Pancreas (tissue), 10 donors: ENCODE results near the gene GPC5. TPM values are rescaled to one million over a fixed set of nuclear protein-coding genes. Genes with fewer than 3 reads are reported as not detected.

Experiments
- ATAC-seq, 4 donors: fragments of 200-7000 bp; cut with Tn5 transposase; one replicate each; pipeline versions ENCODE4 v1.8.0 to v1.9.1; 2020; ENCODE audit warnings: mild to moderate bottlenecking in 4 of 4, moderate library complexity in 4 of 4
- DNase-seq, 6 donors: peaks; one replicate each; pipeline ENCODE4 v3.0.0-alpha.2; 2020
- FAIRE-seq: peaks from 2 replicates; lab custom pipeline; 2012; peaks lifted over from hg19 to GRCh38; lab: Jason Lieb, UNC
- H3K27ac ChIP-seq, 4 donors: fragments of 200-600 bp; sonication (generic); 1 replicate in 3 of 4; 2 replicates in 1 of 4; pipeline versions ENCODE4 v1.5.0 to v1.8.0; 2020
- H3K27me3 ChIP-seq, 4 donors: fragments of 200-600 bp; one replicate each; pipeline ENCODE4 v1.8.0; 2021
- H3K36me3 ChIP-seq, 3 donors: fragments of 200-600 bp; sonication (generic) in 1 of 3; one replicate each; pipeline versions ENCODE4 v1.5.0 to v1.8.0; 2020 to 2021
- H3K4me1 ChIP-seq, 3 donors: fragments of 200-600 bp; one replicate each; pipeline ENCODE4 v1.8.0; 2021
- H3K4me3 ChIP-seq, 4 donors: fragments of 200-600 bp; sonication (generic) in 2 of 4; one replicate each; pipeline versions ENCODE4 v1.5.0 to v1.8.0; 2020 to 2021
- H3K9me3 ChIP-seq, 4 donors: fragments of 200-600 bp; one replicate each; pipeline ENCODE4 v1.8.0; 2021
- WGBS, 2 donors: extraction: QIAGEN DNeasy Blood & Tissue Kit; methylation state at CpG; one replicate each; pipeline ENCODE4 v1.1.7; 2013; 5-methylcytosine and 5-hydroxymethylcytosine counted together
- intact Hi-C, 3 donors: fragments of 100-400 bp; cut with DNase I; formaldehyde crosslinking; loops; one replicate each; pipeline versions ENCODE4 v1.11.1 to v1.14.2; 2022
- polyA plus RNA-seq, 2 donors: library from polyadenylated mRNA; stranded (reverse); fragments of 200-250 nt; gene quantifications; one replicate each; pipeline ENCODE4 v1.2.3, GENCODE V29; 2013
- total RNA-seq, 6 donors: library from RNA; stranded (reverse); fragmentation: NEBNext Ultra II Directional in 4 of 6; extraction: Animal tissue kit (Norgen Biotek cat#: 25700) in 4 of 6; gene quantifications; one replicate each; pipeline versions ENCODE4 v1.2.1 to v1.2.4, GENCODE V29; 2021 to 2023
- TF ChIP-seq, protein P1 (sequence below), 4 donors: fragments of 200-600 bp; sonication (generic) in 3 of 4; IDR thresholded peaks; one replicate each; pipeline versions ENCODE4 v1.5.0 to v1.8.0; 2021; ENCODE audit warnings: antibody characterized with exemption in 4 of 4
- donor health status: healthy with polysubstance abuse.
- donor health status: DM: no; HTN: no; CAD: no; lungs with moderate emphysema.
- donor health status: DM: no; HTN: no; CAD: no.
- donor health status: control.
- donor health status: control.
- donor health status: Bipolar disorder and iron deficiency.
- donor health status: DM: yes; HTN: yes; CAD: no.
- donor health status: DM: no; HTN: no; CAD: no.
- donor health status: DM: no; HTN: no; CAD: no.
- donor health status: DM: yes; HTN: yes; CAD: no.

The GPC5 gene
- total and polyA plus RNA-seq, 8 donors = 0.12 to 0.35 (median 0.35) TPM; not detected in 5

- H3K27me3 ChIP-seq = no peaks in the 10 kb centered on the region
- TF ChIP-seq, protein P1, sequence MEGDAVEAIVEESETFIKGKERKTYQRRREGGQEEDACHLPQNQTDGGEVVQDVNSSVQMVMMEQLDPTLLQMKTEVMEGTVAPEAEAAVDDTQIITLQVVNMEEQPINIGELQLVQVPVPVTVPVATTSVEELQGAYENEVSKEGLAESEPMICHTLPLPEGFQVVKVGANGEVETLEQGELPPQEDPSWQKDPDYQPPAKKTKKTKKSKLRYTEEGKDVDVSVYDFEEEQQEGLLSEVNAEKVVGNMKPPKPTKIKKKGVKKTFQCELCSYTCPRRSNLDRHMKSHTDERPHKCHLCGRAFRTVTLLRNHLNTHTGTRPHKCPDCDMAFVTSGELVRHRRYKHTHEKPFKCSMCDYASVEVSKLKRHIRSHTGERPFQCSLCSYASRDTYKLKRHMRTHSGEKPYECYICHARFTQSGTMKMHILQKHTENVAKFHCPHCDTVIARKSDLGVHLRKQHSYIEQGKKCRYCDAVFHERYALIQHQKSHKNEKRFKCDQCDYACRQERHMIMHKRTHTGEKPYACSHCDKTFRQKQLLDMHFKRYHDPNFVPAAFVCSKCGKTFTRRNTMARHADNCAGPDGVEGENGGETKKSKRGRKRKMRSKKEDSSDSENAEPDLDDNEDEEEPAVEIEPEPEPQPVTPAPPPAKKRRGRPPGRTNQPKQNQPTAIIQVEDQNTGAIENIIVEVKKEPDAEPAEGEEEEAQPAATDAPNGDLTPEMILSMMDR (IDR thresholded peaks at IDR 0.05) = no peak
- no peak overlapping the region for H3K4me3 ChIP-seq
- no peaks in the 10 kb centered on the region for H3K9me3 ChIP-seq
- no peak for FAIRE-seq
- intact Hi-C loops = no loop called here
- 79 to 82% methylated on average over 7 of the region's 7 CpGs for WGBS, 2 donors
- no peak overlapping the region for H3K27ac ChIP-seq
- no peak for DNase-seq
- H3K4me1 ChIP-seq = no peaks in the 10 kb centered on the region
- no peaks in the 10 kb centered on the region for H3K36me3 ChIP-seq
- no peak for ATAC-seq
These were observed 1383.7 kb downstream of the GPC5 start for GRCh38 chr13:92781965-92782690.

- Histone ChIP-seq H3K27ac (no peak overlapping the region), H3K27me3 (no peaks in the 10 kb centered on the region), H3K36me3 (no peaks in the 10 kb centered on the region), H3K4me3 (no peak overlapping the region), H3K9me3 (no peaks in the 10 kb centered on the region), H3K4me1 (peaks cover 0 to 19% (median 6%) of the 10 kb centered on the region in 3 donors)
- intact Hi-C loops = no loop called here
- peak in 1 of 4 donors; percentile 60 for ATAC-seq
- FAIRE-seq = no peak
- no peak for DNase-seq
- TF ChIP-seq, protein P1 (IDR thresholded peaks at IDR 0.05) = no peak
- WGBS, 2 donors = 8 to 19% methylated on average over 1 of the region's 1 CpG
These were observed 1404.4 kb downstream of the GPC5 start for GRCh38 chr13:92802776-92803175.

- no peak for FAIRE-seq
- intact Hi-C loops = no loop called here
- H3K27ac ChIP-seq = no peak overlapping the region
- DNase-seq = no peak
- 88 to 90% methylated on average over 1 of the region's 1 CpG for WGBS, 2 donors
- ATAC-seq = no peak
- H3K36me3 ChIP-seq = no peaks in the 10 kb centered on the region
- TF ChIP-seq, protein P1 (IDR thresholded peaks at IDR 0.05) = no peak
- no peak overlapping the region for H3K4me3 ChIP-seq
- no peaks in the 10 kb centered on the region for H3K9me3 ChIP-seq
- no peaks in the 10 kb centered on the region for H3K27me3 ChIP-seq
- peaks cover 0 to 19% (median 6%) of the 10 kb centered on the region in 3 donors for H3K4me1 ChIP-seq
These were observed 1405.9 kb downstream of the GPC5 start for GRCh38 chr13:92804346-92804745.

DNA sequence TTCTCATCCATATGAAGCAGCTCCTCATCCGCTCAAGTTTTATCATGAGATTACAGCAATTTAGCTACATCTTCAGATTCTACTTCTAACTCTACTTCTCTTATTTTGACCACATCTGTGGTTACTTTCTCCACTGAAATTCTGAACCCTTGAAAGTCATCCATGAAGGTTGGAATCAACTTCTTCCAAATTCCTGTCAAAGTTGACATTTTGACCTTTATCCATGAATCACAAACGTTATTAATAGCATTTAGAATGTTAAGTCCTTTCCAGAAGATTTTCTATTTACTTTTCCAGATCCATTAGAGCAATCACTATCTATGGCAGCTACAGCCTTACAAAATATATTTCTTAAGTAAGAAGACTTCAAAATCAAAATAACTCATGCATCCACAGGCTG, 1406.5 kb downstream of the GPC5 start:
- Histone ChIP-seq H3K4me1 (peaks cover 0 to 19% (median 6%) of the 10 kb centered on the region in 3 donors), H3K4me3 (no peak overlapping the region), H3K27me3 (no peaks in the 10 kb centered on the region), H3K27ac (no peak overlapping the region), H3K36me3 (no peaks in the 10 kb centered on the region), H3K9me3 (no peaks in the 10 kb centered on the region)
- intact Hi-C loops = no loop called here
- DNase-seq = no peak
- 57 to 62% methylated on average over 2 of the region's 2 CpGs for WGBS, 2 donors
- no peak for FAIRE-seq
- ATAC-seq = no peak
- TF ChIP-seq, protein P1 (IDR thresholded peaks at IDR 0.05) = no peak

DNA sequence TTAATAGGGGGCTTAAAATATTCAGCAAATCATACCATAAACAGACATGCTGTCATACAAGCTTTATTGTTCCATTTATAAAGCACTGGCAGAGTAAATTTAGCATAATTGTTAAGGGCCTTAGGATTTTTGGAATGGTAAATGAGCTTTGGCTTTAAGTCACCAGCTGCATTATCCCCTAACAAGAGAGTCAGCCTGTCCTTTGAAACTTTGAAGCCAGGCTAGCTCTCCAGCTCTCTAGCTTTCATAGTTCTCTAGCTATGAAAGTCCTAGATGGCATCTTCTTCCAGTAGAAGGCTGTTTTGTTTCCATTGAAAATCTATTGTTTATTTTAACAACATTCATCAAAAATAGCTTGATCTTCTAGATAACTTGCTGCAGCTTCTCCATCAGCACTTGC, 1407.3 kb downstream of the GPC5 start:
- Histone ChIP-seq H3K27ac (peak overlapping the region in 2 of 4 donors; percentile 39 to 56), H3K4me1 (peaks cover 0 to 19% (median 6%) of the 10 kb centered on the region in 3 donors), H3K9me3 (no peaks in the 10 kb centered on the region), H3K27me3 (no peaks in the 10 kb centered on the region), H3K36me3 (no peaks in the 10 kb centered on the region), H3K4me3 (peak overlapping the region in 2 of 4 donors; percentile 20 to 38)
- DNase-seq (no peak), ATAC-seq (peak in 3 of 4 donors; percentile 33 to 61 (median 39)), FAIRE-seq (no peak)
- intact Hi-C loops = no loop called here
- TF ChIP-seq, protein P1 (IDR thresholded peaks at IDR 0.05) = no peak
